Measurements from ENCODE around the gene GJB6. TPM values are rescaled to one million over a fixed set of nuclear protein-coding genes. Genes with fewer than 3 reads are reported as not detected.
"Not testable (repeated sequence)": the region's sequence is repeated elsewhere in the genome, so short reads cannot be mapped to it uniquely, and the experiment has no call there.

Gene GJB6
- not detected for total RNA-seq

GRCh38 chr13:20231839-20232555 is at the start of gene GJB6:
Gene GJB6 (minus strand): TSS chr13:20232319. CDS start chr13:20223480, 8,839 bp downstream.
- WGBS, 2 donors = 1 to 3% methylated on average over 48 to 65 of the region's 85 CpGs
- peaks cover 0 to 18% (median 3%) of the 10 kb centered on the region in 4 donors for H3K4me1 ChIP-seq
- peak within 1 kb of the TSS in 3 of 4 donors; percentile 26 to 34 (median 26) for H3K4me3 ChIP-seq
- H3K36me3 ChIP-seq = no peaks in the 10 kb centered on the region
- H3K27ac ChIP-seq = no peak within 1 kb of the TSS
- no peak for DNase-seq (ENCODE audit: low spot score in 2 of 2)
- H3K27me3 ChIP-seq = peaks cover 0 to 51% of the 10 kb centered on the region in 2 donors
- no peak for TF ChIP-seq POLR2A (IDR thresholded peaks at IDR 0.05)
- TF ChIP-seq CTCF (IDR thresholded peaks at IDR 0.05) = no peak
- TF ChIP-seq EP300 (IDR thresholded peaks at IDR 0.05) = no peak
- no peaks in the 10 kb centered on the region for H3K9me3 ChIP-seq

GRCh38 chr13:20276901-20277300 is 44.8 kb upstream of the GJB6 start:
- DNase-seq (ENCODE audit: low spot score in 2 of 2); H3K4me1 ChIP-seq; H3K36me3 ChIP-seq; H3K27me3 ChIP-seq; H3K9me3 ChIP-seq; H3K4me3 ChIP-seq; H3K27ac ChIP-seq: not testable (repeated sequence)
- 85% methylated on average over 5 of the region's 5 CpGs for WGBS, 2 donors

- DNase-seq (ENCODE audit: low spot score in 2 of 2) = no peak
- H3K27ac ChIP-seq = no peak overlapping the region
- H3K9me3 ChIP-seq = no peaks in the 10 kb centered on the region
- no peaks in the 10 kb centered on the region for H3K4me1 ChIP-seq
- no peaks in the 10 kb centered on the region for H3K27me3 ChIP-seq
- WGBS, 2 donors = 91% methylated on average over 4 of the region's 4 CpGs
- TF ChIP-seq CTCF (IDR thresholded peaks at IDR 0.05) (no peak), POLR2A (IDR thresholded peaks at IDR 0.05) (no peak), EP300 (IDR thresholded peaks at IDR 0.05) (no peak)
- no peak overlapping the region for H3K4me3 ChIP-seq
- H3K36me3 ChIP-seq = no peaks in the 10 kb centered on the region
These were observed 42.3 kb upstream of the GJB6 start for GRCh38 chr13:20274466-20274865.

GRCh38 chr13:20272588-20273171 is 40.6 kb upstream of the GJB6 start:
- no peak overlapping the region for H3K4me3 ChIP-seq
- H3K27ac ChIP-seq = no peak overlapping the region
- H3K36me3 ChIP-seq = no peaks in the 10 kb centered on the region
- 64 to 67% methylated on average over 17 of the region's 17 CpGs for WGBS, 2 donors
- TF ChIP-seq EP300 (IDR thresholded peaks at IDR 0.05) (no peak), POLR2A (IDR thresholded peaks at IDR 0.05) (no peak), CTCF (IDR thresholded peaks at IDR 0.05) (no peak)
- H3K27me3 ChIP-seq = no peaks in the 10 kb centered on the region
- H3K4me1 ChIP-seq = no peaks in the 10 kb centered on the region
- no peaks in the 10 kb centered on the region for H3K9me3 ChIP-seq
- no peak for DNase-seq (ENCODE audit: low spot score in 2 of 2)

- 90 to 95% methylated on average over 2 of the region's 2 CpGs for WGBS, 2 donors
- no peak overlapping the region for H3K27ac ChIP-seq
- H3K36me3 ChIP-seq = no peaks in the 10 kb centered on the region
- H3K27me3 ChIP-seq = no peaks in the 10 kb centered on the region
- no peaks in the 10 kb centered on the region for H3K9me3 ChIP-seq
- H3K4me1 ChIP-seq = no peaks in the 10 kb centered on the region
- no peak for DNase-seq (ENCODE audit: low spot score in 2 of 2)
- TF ChIP-seq CTCF (IDR thresholded peaks at IDR 0.05) = no peak
- TF ChIP-seq POLR2A (IDR thresholded peaks at IDR 0.05) = no peak
- no peak for TF ChIP-seq EP300 (IDR thresholded peaks at IDR 0.05)
- no peak overlapping the region for H3K4me3 ChIP-seq
These were observed 40.0 kb upstream of the GJB6 start for GRCh38 chr13:20272104-20272503.

Measured in tibial nerve (tissue), 4 donors.